Mucosa of rectum (tissue), 2 donors: ENCODE results near the gene MAFF.
"Not testable (repeated sequence)": the region's sequence is repeated elsewhere in the genome, so short reads cannot be mapped to it uniquely, and the experiment has no call there.

Experiments
- H3K27ac ChIP-seq, 2 donors: one replicate each; pipeline ENCODE4 v1.7.0; 2013; ENCODE audit warnings: inconsistent platforms in 2 of 2, low read depth in 2 of 2, low read length in 2 of 2
- H3K27me3 ChIP-seq, 2 donors: one replicate each; pipeline ENCODE4 v1.7.0; 2013; ENCODE audit warnings: low read length in 2 of 2; ENCODE audit not compliant: control insufficient read depth in 2 of 2, insufficient read depth in 2 of 2
- H3K36me3 ChIP-seq, 2 donors: one replicate each; pipeline ENCODE4 v1.7.0; 2013; ENCODE audit warnings: low read length in 2 of 2; ENCODE audit not compliant: control insufficient read depth in 2 of 2, insufficient read depth in 2 of 2
- H3K4me1 ChIP-seq, 2 donors: one replicate each; pipeline ENCODE4 v1.7.0; 2013; ENCODE audit warnings: low read length in 2 of 2, mild to moderate bottlenecking in 1 of 2; ENCODE audit not compliant: control insufficient read depth in 2 of 2, insufficient read depth in 2 of 2
- H3K4me3 ChIP-seq, 2 donors: one replicate each; pipeline ENCODE4 v1.7.0; 2013; ENCODE audit warnings: low read length in 2 of 2
- H3K9ac ChIP-seq, 2 donors: one replicate each; pipeline ENCODE4 v1.7.0; 2013; ENCODE audit warnings: low read length in 2 of 2, low read depth in 1 of 2, mild to moderate bottlenecking in 1 of 2
- H3K9me3 ChIP-seq, 2 donors: one replicate each; pipeline ENCODE4 v1.7.0; 2013; ENCODE audit warnings: low read length in 2 of 2; ENCODE audit not compliant: control insufficient read depth in 2 of 2
- donor health status: healthy.
- donor health status: Normal muscosa, but diverticular disease.

The MAFF gene

GRCh38 chr22:38177571-38177925 lies 24.2 kb upstream of the MAFF start:
- H3K27me3 ChIP-seq, H3K36me3 ChIP-seq, H3K9me3 ChIP-seq, H3K4me3 ChIP-seq: not testable (repeated sequence)
- Histone ChIP-seq H3K27ac (peak overlapping the region; percentile 62 to 86), H3K9ac (peak overlapping the region; percentile 39 to 54), H3K4me1 (peaks cover 41 to 55% of the 10 kb centered on the region in 2 donors)

GRCh38 chr22:38177926-38178604 lies 23.7 kb upstream of the MAFF start:
- peak overlapping the region; percentile 62 to 86 for H3K27ac ChIP-seq
- no peaks in the 10 kb centered on the region for H3K36me3 ChIP-seq
- H3K9me3 ChIP-seq: no peaks in the 10 kb centered on the region
- no peak overlapping the region for H3K4me3 ChIP-seq
- H3K27me3 ChIP-seq: no peaks in the 10 kb centered on the region
- peaks cover 39 to 53% of the 10 kb centered on the region in 2 donors for H3K4me1 ChIP-seq
- peak overlapping the region; percentile 39 to 54 for H3K9ac ChIP-seq

- not testable (repeated sequence) for H3K36me3 ChIP-seq, H3K4me3 ChIP-seq, H3K9ac ChIP-seq, H3K9me3 ChIP-seq, H3K27me3 ChIP-seq
- H3K4me1 ChIP-seq: peaks cover 39 to 50% of the 10 kb centered on the region in 2 donors
- H3K27ac ChIP-seq: peak overlapping the region; percentile 62 to 86
Observed at GRCh38 chr22:38178605-38178937, 23.2 kb upstream of the MAFF start.

- Histone ChIP-seq H3K4me3 (peak overlapping the region; percentile 84 to 87), H3K9me3 (no peaks in the 10 kb centered on the region), H3K36me3 (no peaks in the 10 kb centered on the region), H3K9ac (peak overlapping the region; percentile 90 to 97), H3K4me1 (peaks cover 34 to 47% of the 10 kb centered on the region in 2 donors), H3K27ac (peak overlapping the region; percentile 90 to 97), H3K27me3 (no peaks in the 10 kb centered on the region)
Observed at GRCh38 chr22:38180841-38181452, 20.8 kb upstream of the MAFF start.

- H3K27me3 ChIP-seq: no peaks in the 10 kb centered on the region
- peak within 1 kb of the TSS; percentile 84 to 87 for H3K4me3 ChIP-seq
- no peaks in the 10 kb centered on the region for H3K9me3 ChIP-seq
- H3K27ac ChIP-seq: peak within 1 kb of the TSS; percentile 90 to 97
- peak within 1 kb of the TSS; percentile 90 to 97 for H3K9ac ChIP-seq
- H3K4me1 ChIP-seq: peaks cover 30 to 40% of the 10 kb centered on the region in 2 donors
- no peaks in the 10 kb centered on the region for H3K36me3 ChIP-seq
Observed at GRCh38 chr22:38181453-38182200, 20.2 kb upstream of the MAFF start, which contains the start of gene PLA2G6. Gene PLA2G6, minus strand, starts transcription at chr22:38181830. Its CDS starts 12,404 bp downstream, at chr22:38169426.

- H3K9ac ChIP-seq: no peak overlapping the region
- H3K36me3 ChIP-seq: no peaks in the 10 kb centered on the region
- no peaks in the 10 kb centered on the region for H3K9me3 ChIP-seq
- no peaks in the 10 kb centered on the region for H3K27me3 ChIP-seq
- H3K4me1 ChIP-seq: peaks cover 18 to 24% of the 10 kb centered on the region in 2 donors
- H3K27ac ChIP-seq: no peak overlapping the region
- H3K4me3 ChIP-seq: no peak overlapping the region
Observed at GRCh38 chr22:38184788-38185187, 17.0 kb upstream of the MAFF start.

- Histone ChIP-seq H3K4me1 (peaks cover 3 to 8% of the 10 kb centered on the region in 2 donors), H3K9ac (no peak overlapping the region), H3K4me3 (no peak overlapping the region), H3K36me3 (no peaks in the 10 kb centered on the region), H3K9me3 (no peaks in the 10 kb centered on the region), H3K27me3 (no peaks in the 10 kb centered on the region), H3K27ac (no peak overlapping the region)
Observed at GRCh38 chr22:38186429-38186828, 15.4 kb upstream of the MAFF start.

GRCh38 chr22:38187413-38188212 lies 14.2 kb upstream of the MAFF start:
- Histone ChIP-seq H3K27ac (no peak overlapping the region), H3K9ac (no peak overlapping the region)

GRCh38 chr22:38189104-38189503 lies 12.7 kb upstream of the MAFF start:
- Histone ChIP-seq H3K27ac (no peak overlapping the region), H3K4me1 (peaks cover 0 to 6% of the 10 kb centered on the region in 2 donors), H3K36me3 (no peaks in the 10 kb centered on the region), H3K4me3 (no peak overlapping the region), H3K9me3 (no peaks in the 10 kb centered on the region), H3K27me3 (no peaks in the 10 kb centered on the region), H3K9ac (no peak overlapping the region)

More at GRCh38 chr22:38187413-38188212, 14.2 kb upstream of the MAFF start:
- H3K27me3 ChIP-seq: no peaks in the 10 kb centered on the region
- no peaks in the 10 kb centered on the region for H3K36me3 ChIP-seq
- H3K4me3 ChIP-seq: no peak overlapping the region
- H3K4me1 ChIP-seq: peaks cover 3 to 8% of the 10 kb centered on the region in 2 donors
- H3K9me3 ChIP-seq: no peaks in the 10 kb centered on the region
